ENCODE measurements around the gene SYT2.

DNA sequence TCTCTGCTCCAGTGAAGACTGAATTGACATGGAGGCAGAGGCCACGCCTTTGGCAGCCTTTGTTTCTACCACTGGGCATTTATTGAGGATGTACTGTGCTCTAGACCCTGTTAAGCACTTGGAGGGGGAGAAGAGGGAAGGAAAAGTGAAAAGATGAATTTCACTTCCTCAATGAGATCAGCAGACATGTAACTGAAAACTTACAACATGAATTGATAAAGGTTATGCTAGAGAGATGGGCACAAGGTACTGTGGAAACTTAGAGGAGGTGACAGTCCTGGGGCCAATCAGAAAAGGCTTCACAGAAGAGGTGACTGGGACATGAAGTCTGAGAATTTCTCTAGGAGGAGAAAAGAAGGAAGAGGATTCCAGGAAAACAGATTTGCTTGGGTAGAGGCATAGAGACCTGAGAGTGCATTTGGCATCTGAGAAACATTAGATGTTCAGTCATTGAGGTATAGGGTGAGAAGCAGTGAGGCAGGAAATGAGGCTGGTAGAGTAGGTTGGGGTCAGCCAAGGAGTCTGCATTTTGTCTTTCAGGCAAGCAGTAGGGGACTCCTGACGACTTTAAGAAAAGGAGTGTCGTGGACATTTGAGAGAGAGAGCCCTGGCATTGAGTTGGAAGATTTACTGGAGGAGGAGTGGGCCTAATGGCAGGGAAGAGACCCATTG, 113.0 kb downstream of the SYT2 start:
- TF ChIP-seq POLR2AphosphoS5 (IDR thresholded peaks at IDR 0.05; ENCODE audit: low read depth, low read length): no peak
- TF ChIP-seq, protein P1, sequence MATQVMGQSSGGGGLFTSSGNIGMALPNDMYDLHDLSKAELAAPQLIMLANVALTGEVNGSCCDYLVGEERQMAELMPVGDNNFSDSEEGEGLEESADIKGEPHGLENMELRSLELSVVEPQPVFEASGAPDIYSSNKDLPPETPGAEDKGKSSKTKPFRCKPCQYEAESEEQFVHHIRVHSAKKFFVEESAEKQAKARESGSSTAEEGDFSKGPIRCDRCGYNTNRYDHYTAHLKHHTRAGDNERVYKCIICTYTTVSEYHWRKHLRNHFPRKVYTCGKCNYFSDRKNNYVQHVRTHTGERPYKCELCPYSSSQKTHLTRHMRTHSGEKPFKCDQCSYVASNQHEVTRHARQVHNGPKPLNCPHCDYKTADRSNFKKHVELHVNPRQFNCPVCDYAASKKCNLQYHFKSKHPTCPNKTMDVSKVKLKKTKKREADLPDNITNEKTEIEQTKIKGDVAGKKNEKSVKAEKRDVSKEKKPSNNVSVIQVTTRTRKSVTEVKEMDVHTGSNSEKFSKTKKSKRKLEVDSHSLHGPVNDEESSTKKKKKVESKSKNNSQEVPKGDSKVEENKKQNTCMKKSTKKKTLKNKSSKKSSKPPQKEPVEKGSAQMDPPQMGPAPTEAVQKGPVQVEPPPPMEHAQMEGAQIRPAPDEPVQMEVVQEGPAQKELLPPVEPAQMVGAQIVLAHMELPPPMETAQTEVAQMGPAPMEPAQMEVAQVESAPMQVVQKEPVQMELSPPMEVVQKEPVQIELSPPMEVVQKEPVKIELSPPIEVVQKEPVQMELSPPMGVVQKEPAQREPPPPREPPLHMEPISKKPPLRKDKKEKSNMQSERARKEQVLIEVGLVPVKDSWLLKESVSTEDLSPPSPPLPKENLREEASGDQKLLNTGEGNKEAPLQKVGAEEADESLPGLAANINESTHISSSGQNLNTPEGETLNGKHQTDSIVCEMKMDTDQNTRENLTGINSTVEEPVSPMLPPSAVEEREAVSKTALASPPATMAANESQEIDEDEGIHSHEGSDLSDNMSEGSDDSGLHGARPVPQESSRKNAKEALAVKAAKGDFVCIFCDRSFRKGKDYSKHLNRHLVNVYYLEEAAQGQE (IDR thresholded peaks at IDR 0.05; ENCODE audit: insufficient read depth in 1 of 2, low read depth in 2 of 2, low read length in 2 of 2): no peak

Data from PFSK-1 (cell line).